GM12891 (cell line): Measurements from ENCODE around the gene CD1D.
"Not testable (repeated sequence)": the region's sequence is repeated elsewhere in the genome, so short reads cannot be mapped to it uniquely, and the experiment has no call there.

Experiments used
- DNase-seq: peaks from one replicate; pipeline ENCODE4 v3.0.0; 2011; ENCODE audit warnings: low spot score; ENCODE audit not compliant: insufficient read length
- FAIRE-seq: peaks from 2 replicates; lab custom pipeline; 2011; peaks lifted over from hg19 to GRCh38; lab: Jason Lieb, UNC
- PAX5 ChIP-seq: IDR thresholded peaks from 2 replicates; pipeline ENCODE4 v1.6.1; 2011; ENCODE audit warnings: low read length, moderate library complexity, mild to moderate bottlenecking; ENCODE audit not compliant: insufficient read depth, severe bottlenecking
- POLR2A ChIP-seq: IDR thresholded peaks from 2 replicates; pipeline ENCODE4 v1.6.1; 2011; ENCODE audit warnings: low read depth, low read length, control low read depth
- POLR2AphosphoS5 ChIP-seq: IDR thresholded peaks from 2 replicates; pipeline ENCODE4 v1.6.1; 2011; ENCODE audit warnings: low read depth, low read length, control low read depth
- POU2F2 ChIP-seq: IDR thresholded peaks from 2 replicates; pipeline ENCODE4 v1.6.1; 2011; ENCODE audit warnings: low read depth, mild to moderate bottlenecking, control low read depth, low read length, moderate library complexity
- SPI1 ChIP-seq: IDR thresholded peaks from 2 replicates; pipeline ENCODE4 v1.6.1; 2011; ENCODE audit warnings: low read depth, low read length, control low read depth
- TAF1 ChIP-seq: IDR thresholded peaks from 2 replicates; pipeline ENCODE4 v1.6.1; 2011; ENCODE audit warnings: low read depth, low read length, control low read depth

Gene CD1D

DNA sequence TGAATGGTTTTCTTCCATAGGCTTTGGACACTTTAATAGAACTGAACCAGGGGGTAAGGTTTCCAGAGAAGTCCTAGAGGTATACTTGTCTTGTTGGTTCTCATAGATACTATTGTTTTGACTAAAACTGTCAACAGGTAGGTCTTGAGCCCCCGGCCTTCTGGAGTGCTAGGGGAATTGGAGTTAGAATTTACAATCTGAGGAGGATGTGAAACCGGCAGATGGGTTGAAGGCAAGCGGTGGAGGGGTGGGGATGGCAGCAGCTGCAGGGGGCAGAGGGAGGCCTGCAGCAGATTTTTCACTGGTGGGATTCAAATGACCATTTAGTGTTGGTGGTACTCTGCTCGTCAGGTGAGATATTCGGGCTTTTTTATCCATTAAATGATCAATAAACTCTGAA lies 4.3 kb upstream of the CD1D start:
- no peak for TF ChIP-seq POU2F2
- TF ChIP-seq POLR2AphosphoS5 = no peak
- no peak for TF ChIP-seq TAF1
- TF ChIP-seq PAX5 = no peak
- no peak for TF ChIP-seq POLR2A
- TF ChIP-seq SPI1 = peak; percentile 82
- FAIRE-seq (no peak), DNase-seq (no peak)

DNA sequence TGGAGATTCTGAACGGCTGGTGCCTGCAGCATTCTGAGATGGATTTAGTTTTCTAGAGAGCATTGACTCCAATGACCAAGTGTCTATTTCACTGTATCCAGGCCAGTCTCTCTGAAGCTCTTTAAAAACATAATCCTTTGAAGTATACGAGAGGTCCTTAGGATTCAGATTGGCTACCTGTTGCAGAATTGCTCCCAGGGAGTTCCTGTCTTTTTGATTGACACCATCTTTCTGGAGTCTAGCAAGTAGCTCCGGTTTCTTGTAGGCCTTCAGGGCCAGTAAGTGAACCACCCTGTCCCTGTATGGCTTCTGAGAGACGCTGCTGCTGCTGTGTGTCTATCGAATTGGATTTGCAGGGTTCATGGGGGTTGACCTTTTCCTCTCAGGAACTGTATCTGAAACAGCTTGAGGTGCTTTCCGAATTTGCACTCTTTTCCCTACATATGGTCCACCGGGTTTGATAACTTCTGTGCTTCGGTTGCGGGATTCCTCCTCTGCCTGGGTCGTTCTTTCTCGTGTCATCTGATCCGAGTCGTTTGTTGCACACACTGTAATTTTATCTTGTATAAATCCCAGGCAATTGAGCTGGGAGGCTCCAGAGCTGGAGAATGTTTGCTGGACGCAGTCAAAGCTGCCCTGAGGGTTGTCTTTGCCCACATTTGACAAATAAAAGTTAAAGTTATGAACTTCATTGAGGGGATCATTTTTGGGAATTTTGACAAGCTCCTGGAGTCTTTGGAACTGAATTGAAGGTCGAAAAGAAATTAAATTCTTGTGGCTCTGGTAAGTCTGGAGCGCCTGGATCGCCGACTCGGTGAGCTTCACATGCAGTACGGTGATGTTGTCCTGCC lies 3.6 kb upstream of the CD1D start:
- DNase-seq = not testable (repeated sequence)
- FAIRE-seq = peak; percentile 66

DNA sequence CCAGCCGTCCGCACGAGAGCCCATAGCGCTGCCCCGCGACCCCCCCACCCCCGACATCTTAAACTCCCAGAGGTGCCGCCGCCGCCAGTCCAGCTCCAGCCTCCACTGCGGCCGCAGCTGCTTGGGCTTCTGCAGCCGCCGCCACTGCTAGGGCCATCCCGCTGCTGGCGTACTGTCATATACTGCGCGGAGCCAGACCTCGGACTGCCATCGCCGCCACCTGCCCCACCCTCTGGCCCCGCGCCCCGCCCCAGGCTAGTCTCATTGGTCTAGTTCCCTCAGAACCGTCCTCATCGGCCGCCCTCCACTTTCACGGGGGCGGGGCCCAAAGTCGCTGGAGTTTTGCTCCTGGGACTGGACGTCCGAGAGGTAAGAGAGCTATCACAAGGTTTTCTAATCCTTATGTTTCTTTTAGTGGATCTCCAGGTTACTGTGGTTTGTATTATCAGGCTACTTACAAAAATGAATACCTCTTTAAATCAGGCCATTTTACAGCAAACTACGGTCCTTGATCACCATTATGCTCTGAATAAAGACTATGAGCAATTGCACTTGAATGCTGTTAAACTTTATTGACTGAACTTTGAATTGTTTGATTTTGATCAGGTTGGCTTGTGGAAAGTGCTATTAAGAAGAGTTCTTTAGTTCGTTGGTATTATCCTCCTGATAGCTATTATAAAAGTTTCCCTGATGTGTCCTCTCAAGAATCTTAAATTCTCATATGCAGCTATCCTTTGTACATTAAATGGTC lies 2.8 kb upstream of the CD1D start:
- no peak for FAIRE-seq
- DNase-seq = no peak
- TF ChIP-seq POLR2A (no peak), PAX5 (no peak), TAF1 (no peak), POLR2AphosphoS5 (no peak), POU2F2 (no peak), SPI1 (no peak)

DNA sequence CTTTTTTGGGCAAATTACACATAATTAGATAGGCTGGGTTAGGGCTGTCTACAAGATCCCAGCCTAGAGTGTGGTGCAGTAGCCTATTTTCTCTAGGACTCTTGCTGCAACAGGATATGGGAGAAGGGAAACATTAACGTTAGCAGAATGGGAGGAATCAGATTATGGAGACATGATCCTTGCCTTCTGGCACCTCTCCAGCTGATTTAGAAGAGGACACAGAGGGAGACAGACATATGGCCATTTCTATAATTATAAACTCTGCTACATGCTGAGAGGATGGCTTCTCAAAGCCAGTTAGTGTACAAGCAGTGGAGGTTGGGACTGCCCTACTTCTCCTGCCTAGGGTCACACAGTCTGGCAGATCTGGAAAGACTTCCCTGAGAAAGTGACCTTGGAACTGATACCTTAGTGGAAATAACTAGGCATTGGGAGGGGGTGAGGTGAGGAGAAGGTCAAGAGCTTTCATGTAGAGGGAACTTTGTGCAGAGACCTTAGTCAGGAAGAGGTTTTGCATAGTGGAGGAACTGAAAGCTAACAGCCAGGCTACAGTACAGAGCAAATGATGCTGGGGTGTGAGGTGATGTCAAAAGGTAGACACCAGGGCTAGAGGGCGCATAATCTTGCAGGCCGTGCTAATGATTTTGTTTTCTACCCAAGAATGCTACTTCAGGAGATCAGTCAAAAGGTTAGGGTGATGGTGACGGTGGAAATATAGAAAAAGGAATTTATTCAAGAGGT lies 1.2 kb upstream of the CD1D start:
- FAIRE-seq = peak; percentile 95
- no peak for TF ChIP-seq POLR2A
- TF ChIP-seq POU2F2 = peak; percentile 98
- TF ChIP-seq PAX5 = no peak
- TF ChIP-seq SPI1 = peak; percentile 94

DNA sequence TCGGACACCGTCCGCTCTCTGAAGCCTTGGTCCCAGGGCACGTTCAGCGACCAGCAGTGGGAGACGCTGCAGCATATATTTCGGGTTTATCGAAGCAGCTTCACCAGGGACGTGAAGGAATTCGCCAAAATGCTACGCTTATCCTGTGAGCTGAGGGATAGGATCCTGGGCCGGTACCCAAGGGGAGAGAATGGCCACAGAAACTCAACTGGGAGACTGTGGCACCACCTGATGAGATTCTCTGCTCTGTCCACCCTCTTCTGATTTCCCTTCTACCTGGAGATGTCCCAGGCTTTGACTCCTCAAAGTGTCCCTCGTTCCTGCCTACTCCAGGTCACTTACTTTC lies 855 bp downstream of the CD1D start:
- no peak for DNase-seq
- TF ChIP-seq TAF1 (no peak), POU2F2 (no peak), SPI1 (no peak), PAX5 (no peak), POLR2AphosphoS5 (no peak), POLR2A (no peak)
- no peak for FAIRE-seq

More for the DNA sequence above, 1.2 kb upstream of the CD1D start:
- DNase-seq = peak; percentile 50

DNA sequence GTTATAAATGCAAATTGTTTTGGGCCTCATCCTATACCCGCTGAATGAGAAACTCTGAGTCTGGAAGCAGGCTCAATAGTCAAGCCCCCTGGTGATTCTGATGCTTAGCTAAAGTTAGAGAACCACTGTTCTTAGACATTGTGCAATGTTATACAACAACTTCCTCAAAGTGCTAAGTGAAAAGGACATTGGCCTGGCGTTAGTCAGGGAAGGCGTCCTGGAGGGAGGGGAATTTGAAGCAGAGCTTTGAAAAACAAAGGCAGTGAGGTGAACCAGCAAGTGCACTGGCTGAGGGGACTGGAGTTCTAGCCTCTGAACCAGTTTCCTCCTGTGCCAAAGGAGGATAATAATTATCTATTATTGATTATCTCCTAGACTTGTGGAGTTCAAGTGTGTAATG lies 5.1 kb downstream of the CD1D start:
- TF ChIP-seq POLR2AphosphoS5 (no peak), POLR2A (no peak), PAX5 (no peak), TAF1 (no peak), SPI1 (no peak), POU2F2 (no peak)
- FAIRE-seq (no peak), DNase-seq (no peak)

DNA sequence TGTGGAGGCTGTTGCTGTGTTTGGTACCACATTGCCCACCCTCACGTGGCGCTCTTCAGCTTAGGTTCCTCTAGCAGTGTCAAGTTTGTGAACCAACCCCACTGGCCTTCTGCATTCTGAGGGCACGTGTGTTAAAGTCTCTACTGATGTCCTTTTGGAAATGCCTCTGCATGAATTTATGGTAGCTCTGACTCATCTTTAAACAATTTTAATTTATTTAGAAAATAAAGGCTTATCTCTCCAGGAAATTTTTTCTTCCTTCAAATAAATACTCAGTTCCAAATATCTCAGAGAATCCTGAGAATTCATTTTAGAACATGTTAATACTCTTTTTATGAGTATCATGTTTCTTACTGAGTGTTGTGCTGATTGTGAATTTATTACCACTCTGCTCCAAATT lies 5.5 kb downstream of the CD1D start:
- FAIRE-seq = no peak

GRCh38 chr1:158188611-158189010 lies 7.9 kb downstream of the CD1D start:
- FAIRE-seq = no peak
- TF ChIP-seq POU2F2 (no peak), POLR2AphosphoS5 (no peak), PAX5 (no peak), TAF1 (no peak), SPI1 (no peak), POLR2A (no peak)
- DNase-seq = no peak

More for the DNA sequence above, 5.5 kb downstream of the CD1D start:
- DNase-seq = no peak
- no peak for TF ChIP-seq SPI1
- TF ChIP-seq POLR2AphosphoS5 = no peak
- no peak for TF ChIP-seq TAF1
- TF ChIP-seq PAX5 = no peak
- TF ChIP-seq POLR2A = no peak
- no peak for TF ChIP-seq POU2F2

DNA sequence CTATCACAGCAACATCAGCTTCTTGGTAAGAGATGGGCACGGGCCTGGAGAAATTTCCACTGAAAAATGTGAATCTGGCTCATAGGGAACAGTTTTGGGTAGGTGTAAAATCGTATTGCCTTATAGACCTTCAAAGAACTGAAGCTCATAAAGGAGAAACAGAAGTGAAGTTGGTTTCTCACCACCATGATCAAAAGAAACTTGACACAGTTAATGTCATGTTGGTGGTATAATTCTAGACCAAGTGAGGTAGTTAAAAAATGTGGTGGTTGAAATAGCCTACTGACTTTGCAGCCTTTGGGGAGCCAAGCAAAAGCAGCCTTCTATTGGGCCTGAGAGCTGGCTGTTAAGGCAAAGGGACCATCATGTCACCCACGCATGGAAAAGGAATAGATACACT lies 8.9 kb downstream of the CD1D start:
- TF ChIP-seq POU2F2 (no peak), POLR2A (no peak)
- DNase-seq (no peak), FAIRE-seq (no peak)

- no peak for TF ChIP-seq SPI1
- no peak for TF ChIP-seq POU2F2
- no peak for TF ChIP-seq POLR2A
- FAIRE-seq (no peak), DNase-seq (no peak)
Measured at GRCh38 chr1:158191299-158191698, 10.6 kb downstream of the CD1D start.

DNA sequence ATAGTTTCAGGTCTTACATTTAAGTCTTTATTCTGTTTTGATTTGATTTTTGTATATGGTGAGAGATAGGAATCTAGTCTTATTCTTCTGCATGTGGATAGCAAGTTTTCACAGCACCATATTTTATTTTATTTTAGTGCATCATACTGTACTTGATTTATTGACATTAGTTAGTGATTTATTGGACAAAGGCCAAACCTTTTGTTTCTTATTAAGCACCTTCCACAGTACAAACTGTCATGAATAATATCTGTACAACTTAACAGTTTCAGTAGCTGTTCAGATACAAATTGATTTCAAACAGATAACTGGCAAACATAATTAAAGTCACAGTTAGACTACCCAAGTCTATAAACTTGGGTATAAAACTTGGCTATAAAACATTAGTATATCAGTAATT lies 15.8 kb downstream of the CD1D start:
- DNase-seq (no peak), FAIRE-seq (no peak)
- TF ChIP-seq SPI1 = no peak
